Kidney (tissue), 14 donors: ENCODE results near the gene CRYBG2. TPM values are rescaled to one million over a fixed set of nuclear protein-coding genes. Genes with fewer than 3 reads are reported as not detected.
"Not testable (repeated sequence)": the region's sequence is repeated elsewhere in the genome, so short reads cannot be mapped to it uniquely, and the experiment has no call there.

Experiments used
- DNase-seq, 5 donors: peaks; one replicate each; pipeline ENCODE4 v3.0.0-alpha.2; 2013 to 2020
- FAIRE-seq: peaks from 2 replicates; lab custom pipeline; 2012; peaks lifted over from hg19 to GRCh38; lab: Jason Lieb, UNC
- H3K27ac ChIP-seq, 2 donors: one replicate each; pipeline ENCODE4 v1.7.0; 2013; ENCODE audit warnings: low read depth in 2 of 2, low read length in 2 of 2, inconsistent platforms in 1 of 2
- H3K27me3 ChIP-seq: one replicate; pipeline ENCODE4 v1.7.1; 2013; ENCODE audit warnings: low read length, inconsistent platforms; ENCODE audit not compliant: control insufficient read depth, insufficient read depth
- H3K36me3 ChIP-seq, 3 donors: one replicate each; pipeline versions ENCODE4 v1.7.0 to v1.7.1; 2013; ENCODE audit warnings: low read length in 3 of 3, control low read depth in 1 of 3, inconsistent platforms in 1 of 3; ENCODE audit not compliant: insufficient read depth in 3 of 3, control insufficient read depth in 2 of 3
- H3K4me1 ChIP-seq, 3 donors: one replicate each; pipeline versions ENCODE4 v1.7.0 to v1.7.1; 2013; ENCODE audit warnings: low read length in 3 of 3, inconsistent platforms in 1 of 3, low read depth in 1 of 3; ENCODE audit not compliant: control insufficient read depth in 2 of 3, insufficient read depth in 2 of 3
- H3K4me3 ChIP-seq, 3 donors: one replicate each; pipeline versions ENCODE4 v1.7.0 to v1.8.1; 2013; ENCODE audit warnings: low read length in 3 of 3, control low read depth in 1 of 3, inconsistent platforms in 1 of 3
- H3K9ac ChIP-seq, 3 donors: one replicate each; pipeline versions ENCODE4 v1.7.0 to v1.7.1; 2013; ENCODE audit warnings: low read length in 3 of 3, control low read depth in 1 of 3, inconsistent platforms in 1 of 3
- H3K9me3 ChIP-seq, 3 donors: one replicate each; pipeline versions ENCODE4 v1.7.0 to v1.7.1; 2013; ENCODE audit warnings: low read length in 3 of 3, control low read depth in 1 of 3, inconsistent platforms in 1 of 3; ENCODE audit not compliant: control insufficient read depth in 2 of 3, insufficient read depth in 1 of 3
- intact Hi-C: fragments of 100-400 bp; cut with DNase I; formaldehyde crosslinking; loops from one replicate; pipeline ENCODE4 v1.11.1; 2022
- polyA plus RNA-seq: library from polyadenylated mRNA; stranded (reverse); fragments of 350-450 nt; fragmentation: Illumina TruSeq; extraction: RNeasy Lipid Tissue Mini Kit (QIAGEN cat#74804); gene quantifications from one replicate; pipeline ENCODE4 v1.2.3, GENCODE V29; 2014; ENCODE audit warnings: low read depth, low replicate concordance; ENCODE audit not compliant: insufficient read depth
- total RNA-seq: library from RNA; stranded (reverse); fragmentation: NEBNext Ultra II Directional; extraction: Animal tissue kit (Norgen Biotek cat#: 25700); gene quantifications from one replicate; pipeline ENCODE4 v1.2.1, GENCODE V29; 2021
- TF ChIP-seq, protein P1 (sequence below): IDR thresholded peaks from 3 replicates; pipeline ENCODE4 v1.5.1; 2012; ENCODE audit warnings: mild to moderate bottlenecking, moderate library complexity, borderline replicate concordance; ENCODE audit not compliant: insufficient read depth; ENCODE audit errors: extremely low read depth
- donor health status: control.
- donor health status: control.
- donor health status: control.
- donor health status: control.
- donor health status: control.
- donor health status: DM: yes; HTN: yes; CAD: no.
- donor health status: Normal renal cell carcinoma (clear cell type).

CRYBG2 gene
- total and polyA plus RNA-seq, 2 donors from 2014 or later, result 2.2 TPM; not detected in 1

DNA sequence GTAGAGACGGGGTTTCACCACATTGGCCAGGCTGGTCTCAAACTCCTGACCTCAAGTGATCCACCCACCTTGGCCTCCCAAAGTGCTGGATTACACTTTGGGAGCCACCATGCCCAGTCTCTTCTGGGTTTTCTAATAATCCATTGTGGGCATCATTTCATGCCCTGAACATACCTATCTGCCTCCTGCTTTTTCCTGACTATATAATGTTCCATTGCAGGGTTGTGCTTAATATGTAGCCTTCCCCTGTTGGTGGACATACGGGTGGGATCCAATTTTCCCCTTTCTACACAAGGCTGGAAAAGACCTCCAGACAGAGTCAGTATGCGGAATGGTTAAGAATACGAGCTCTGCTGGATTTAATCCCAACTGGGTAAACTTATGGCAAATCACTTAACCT is 22.1 kb upstream of the CRYBG2 start:
- TF ChIP-seq, protein P1, sequence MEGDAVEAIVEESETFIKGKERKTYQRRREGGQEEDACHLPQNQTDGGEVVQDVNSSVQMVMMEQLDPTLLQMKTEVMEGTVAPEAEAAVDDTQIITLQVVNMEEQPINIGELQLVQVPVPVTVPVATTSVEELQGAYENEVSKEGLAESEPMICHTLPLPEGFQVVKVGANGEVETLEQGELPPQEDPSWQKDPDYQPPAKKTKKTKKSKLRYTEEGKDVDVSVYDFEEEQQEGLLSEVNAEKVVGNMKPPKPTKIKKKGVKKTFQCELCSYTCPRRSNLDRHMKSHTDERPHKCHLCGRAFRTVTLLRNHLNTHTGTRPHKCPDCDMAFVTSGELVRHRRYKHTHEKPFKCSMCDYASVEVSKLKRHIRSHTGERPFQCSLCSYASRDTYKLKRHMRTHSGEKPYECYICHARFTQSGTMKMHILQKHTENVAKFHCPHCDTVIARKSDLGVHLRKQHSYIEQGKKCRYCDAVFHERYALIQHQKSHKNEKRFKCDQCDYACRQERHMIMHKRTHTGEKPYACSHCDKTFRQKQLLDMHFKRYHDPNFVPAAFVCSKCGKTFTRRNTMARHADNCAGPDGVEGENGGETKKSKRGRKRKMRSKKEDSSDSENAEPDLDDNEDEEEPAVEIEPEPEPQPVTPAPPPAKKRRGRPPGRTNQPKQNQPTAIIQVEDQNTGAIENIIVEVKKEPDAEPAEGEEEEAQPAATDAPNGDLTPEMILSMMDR, result no peak
- H3K4me1 ChIP-seq, result no peaks in the 10 kb centered on the region
- no peaks in the 10 kb centered on the region for H3K27me3 ChIP-seq
- FAIRE-seq (no peak), DNase-seq (peak in 1 of 5 donors; percentile 1)
- H3K4me3 ChIP-seq, result no peak overlapping the region
- H3K9me3 ChIP-seq, result no peaks in the 10 kb centered on the region
- H3K36me3 ChIP-seq, result no peaks in the 10 kb centered on the region
- intact Hi-C loops, result no loop called here
- no peak overlapping the region for H3K9ac ChIP-seq
- H3K27ac ChIP-seq, result no peak overlapping the region

- no peak overlapping the region for H3K27ac ChIP-seq
- DNase-seq, result no peak
- TF ChIP-seq, protein P1, result no peak
- intact Hi-C loops, result no loop called here
- no peaks in the 10 kb centered on the region for H3K9me3 ChIP-seq
- no peaks in the 10 kb centered on the region for H3K27me3 ChIP-seq
- H3K36me3 ChIP-seq, result no peaks in the 10 kb centered on the region
- H3K9ac ChIP-seq, result no peak overlapping the region
- H3K4me1 ChIP-seq, result no peaks in the 10 kb centered on the region
- H3K4me3 ChIP-seq, result no peak overlapping the region
- FAIRE-seq, result no peak
Observed at GRCh38 chr1:26375081-26375480, 21.2 kb upstream of the CRYBG2 start.

- H3K9me3 ChIP-seq, H3K4me1 ChIP-seq, H3K27me3 ChIP-seq, intact Hi-C loops, H3K27ac ChIP-seq, H3K36me3 ChIP-seq, H3K9ac ChIP-seq, H3K4me3 ChIP-seq, FAIRE-seq: not testable (repeated sequence)
- peak in 1 of 5 donors; percentile 23 for DNase-seq
Observed at GRCh38 chr1:26374361-26374760, 20.4 kb upstream of the CRYBG2 start.

GRCh38 chr1:26373789-26374188 is 19.9 kb upstream of the CRYBG2 start:
- no peak overlapping the region for H3K4me3 ChIP-seq
- no peak overlapping the region for H3K27ac ChIP-seq
- intact Hi-C loops, result no loop called here
- TF ChIP-seq, protein P1, result no peak
- DNase-seq, result no peak
- no peaks in the 10 kb centered on the region for H3K4me1 ChIP-seq
- H3K9me3 ChIP-seq, result no peaks in the 10 kb centered on the region
- no peak overlapping the region for H3K9ac ChIP-seq
- FAIRE-seq, result no peak
- H3K27me3 ChIP-seq, result no peaks in the 10 kb centered on the region
- H3K36me3 ChIP-seq, result no peaks in the 10 kb centered on the region
